Fibroblast of lung (primary cell): ENCODE data around the gene PDGFB. TPM values are rescaled to one million over a fixed set of nuclear protein-coding genes. Genes with fewer than 3 reads are reported as not detected.

Source experiments
- DNase-seq, 2 donors: peaks; one replicate each; pipeline versions ENCODE4 v3.0.0 to v3.0.0-alpha.2; 2010; ENCODE audit warnings: low read depth in 2 of 2
- H2AFZ ChIP-seq: 2 replicates; pipeline ENCODE4 v1.5.1; 2012; ENCODE audit warnings: low read length, control low read depth, inconsistent platforms
- H3K27ac ChIP-seq: 2 replicates; pipeline ENCODE4 v1.5.1; 2011; ENCODE audit warnings: low read length, control low read depth; ENCODE audit not compliant: insufficient read depth
- H3K27me3 ChIP-seq: 2 replicates; pipeline ENCODE4 v1.5.1; 2011; ENCODE audit warnings: mild to moderate bottlenecking, low read length; ENCODE audit not compliant: control insufficient read depth, insufficient read depth
- H3K36me3 ChIP-seq: 2 replicates; pipeline ENCODE4 v1.5.1; 2011; ENCODE audit warnings: low read length; ENCODE audit not compliant: control insufficient read depth, insufficient read depth
- H3K4me1 ChIP-seq: 2 replicates; pipeline ENCODE4 v1.5.1; 2011; ENCODE audit warnings: low read length; ENCODE audit not compliant: control insufficient read depth, insufficient read depth; ENCODE audit errors: extremely low read depth
- H3K4me2 ChIP-seq: 2 replicates; pipeline ENCODE4 v1.5.1; 2011; ENCODE audit warnings: low read length, control low read depth; ENCODE audit not compliant: insufficient read depth; ENCODE audit errors: extremely low read depth
- H3K4me3 ChIP-seq, 4 experiments: fragments of 200-600 bp in 1 of 4; sonication (generic) in 1 of 4; replicated peaks in 1 of 4; 2 replicates each; pipeline ENCODE4 v1.5.1; 2011 to 2016; ENCODE audit warnings: low read length in 4 of 4, low read depth in 3 of 4, mild to moderate bottlenecking in 3 of 4, control low read depth in 2 of 4, inconsistent platforms in 1 of 4, mixed read lengths in 1 of 4; ENCODE audit not compliant: insufficient read depth in 1 of 4; ENCODE audit errors: control extremely low read depth in 1 of 4
- H3K79me2 ChIP-seq: 2 replicates; pipeline ENCODE4 v1.5.1; 2012; ENCODE audit warnings: mild to moderate bottlenecking, low read length, inconsistent platforms; ENCODE audit not compliant: control insufficient read depth, insufficient read depth
- H3K9ac ChIP-seq: 2 replicates; pipeline ENCODE4 v1.5.1; 2011; ENCODE audit warnings: mild to moderate bottlenecking, low read length, control low read depth; ENCODE audit not compliant: insufficient read depth
- H3K9me3 ChIP-seq: 2 replicates; pipeline ENCODE4 v1.5.1; 2012; ENCODE audit warnings: low read depth, low read length; ENCODE audit not compliant: control insufficient read depth, insufficient read depth
- H4K20me1 ChIP-seq: 2 replicates; pipeline ENCODE4 v1.5.1; 2011; ENCODE audit warnings: low read length; ENCODE audit not compliant: control insufficient read depth, insufficient read depth; ENCODE audit errors: extremely low read depth
- EZH2 ChIP-seq: IDR thresholded peaks from 2 replicates; pipeline ENCODE4 v1.5.1; 2012; ENCODE audit warnings: low read length, control low read depth, mild to moderate bottlenecking; ENCODE audit errors: missing control alignments
- polyA plus RNA-seq, 2 donors: library from polyadenylated mRNA; depleted of rRNA in 1 of 2; stranded (reverse) in 1 of 2; unstranded in 1 of 2; fragments of >200 nt; gene quantifications; 2 replicates each; pipeline ENCODE4 v1.2.1, GENCODE V29; 2011 to 2012; ENCODE audit warnings: missing spikeins in 1 of 2
- total RNA-seq: library from RNA; depleted of rRNA; stranded (reverse); fragments of >200 nt; gene quantifications from 2 replicates; pipeline ENCODE4 v1.2.1, GENCODE V29; 2014
- TF ChIP-seq, protein P1 (sequence below), 2 donors: IDR thresholded peaks in 1 of 2; conservative IDR thresholded peaks in 1 of 2; 1 replicate in 1 of 2; 2 replicates in 1 of 2; pipeline ENCODE4 v1.5.1; 2011 to 2012; ENCODE audit warnings: low read length in 2 of 2, control low read depth in 1 of 2, inconsistent platforms in 1 of 2, low read depth in 1 of 2, mild to moderate bottlenecking in 1 of 2

PDGFB gene
- total and polyA plus RNA-seq, 2 donors (not counting 1 experiment from before 2014, with no cell fraction given) = under 0.01 to 0.50 TPM

DNA sequence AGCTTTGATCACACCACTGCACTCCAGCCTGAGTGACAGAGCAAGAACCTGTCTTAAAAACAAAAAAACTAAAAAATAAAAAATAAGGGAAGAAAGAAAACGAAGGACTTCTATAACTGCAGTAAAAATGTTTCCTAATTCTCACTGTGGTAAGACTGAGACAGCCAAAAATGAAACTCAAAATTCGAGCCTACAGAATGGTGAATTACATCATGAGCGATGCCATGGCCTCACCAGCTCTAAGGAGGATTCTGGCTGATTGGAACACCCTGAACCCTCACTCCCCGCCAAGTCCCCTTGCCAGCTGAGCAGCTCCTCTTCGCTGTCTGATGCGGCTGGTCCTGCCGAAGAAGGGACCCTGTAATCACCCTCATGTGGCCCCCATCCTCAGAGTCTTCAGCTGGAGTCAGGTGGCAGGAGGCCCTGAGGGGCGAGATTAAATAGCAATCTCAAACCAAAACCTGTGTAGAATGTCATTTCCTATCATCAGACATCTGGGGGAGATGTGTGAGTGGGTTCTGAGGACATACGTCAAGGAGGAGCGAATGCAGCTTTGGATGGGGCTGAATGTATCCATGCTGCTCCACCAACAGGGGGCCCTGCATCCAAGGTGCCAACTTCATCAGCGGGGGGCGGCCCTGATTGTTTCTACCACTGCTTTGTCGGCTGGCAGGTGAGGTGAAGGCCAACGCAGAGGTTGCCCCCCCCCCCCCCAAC is 29.2 kb downstream of the PDGFB start:
- Histone ChIP-seq H3K36me3 (no peaks in the 10 kb centered on the region), H3K27ac (no peak overlapping the region), H2AFZ (no peak overlapping the region), H3K79me2 (no peaks in the 10 kb centered on the region), H3K9ac (no peak overlapping the region), H4K20me1 (no peaks in the 10 kb centered on the region), H3K9me3 (no peaks in the 10 kb centered on the region), H3K4me2 (no peak overlapping the region), H3K27me3 (no peaks in the 10 kb centered on the region), H3K4me3 (no peak overlapping the region), H3K4me1 (peaks cover 5% of the 10 kb centered on the region)
- TF ChIP-seq, protein P1, sequence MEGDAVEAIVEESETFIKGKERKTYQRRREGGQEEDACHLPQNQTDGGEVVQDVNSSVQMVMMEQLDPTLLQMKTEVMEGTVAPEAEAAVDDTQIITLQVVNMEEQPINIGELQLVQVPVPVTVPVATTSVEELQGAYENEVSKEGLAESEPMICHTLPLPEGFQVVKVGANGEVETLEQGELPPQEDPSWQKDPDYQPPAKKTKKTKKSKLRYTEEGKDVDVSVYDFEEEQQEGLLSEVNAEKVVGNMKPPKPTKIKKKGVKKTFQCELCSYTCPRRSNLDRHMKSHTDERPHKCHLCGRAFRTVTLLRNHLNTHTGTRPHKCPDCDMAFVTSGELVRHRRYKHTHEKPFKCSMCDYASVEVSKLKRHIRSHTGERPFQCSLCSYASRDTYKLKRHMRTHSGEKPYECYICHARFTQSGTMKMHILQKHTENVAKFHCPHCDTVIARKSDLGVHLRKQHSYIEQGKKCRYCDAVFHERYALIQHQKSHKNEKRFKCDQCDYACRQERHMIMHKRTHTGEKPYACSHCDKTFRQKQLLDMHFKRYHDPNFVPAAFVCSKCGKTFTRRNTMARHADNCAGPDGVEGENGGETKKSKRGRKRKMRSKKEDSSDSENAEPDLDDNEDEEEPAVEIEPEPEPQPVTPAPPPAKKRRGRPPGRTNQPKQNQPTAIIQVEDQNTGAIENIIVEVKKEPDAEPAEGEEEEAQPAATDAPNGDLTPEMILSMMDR (conservative IDR thresholded peaks at IDR 0.05 in 1 of 2, IDR thresholded peaks at IDR 0.05 in 1 of 2; ENCODE audit: low read depth in 1 of 2, low read length in 2 of 2) = peak; percentile 19 to 32
- no peak for TF ChIP-seq EZH2
- no peak for DNase-seq

DNA sequence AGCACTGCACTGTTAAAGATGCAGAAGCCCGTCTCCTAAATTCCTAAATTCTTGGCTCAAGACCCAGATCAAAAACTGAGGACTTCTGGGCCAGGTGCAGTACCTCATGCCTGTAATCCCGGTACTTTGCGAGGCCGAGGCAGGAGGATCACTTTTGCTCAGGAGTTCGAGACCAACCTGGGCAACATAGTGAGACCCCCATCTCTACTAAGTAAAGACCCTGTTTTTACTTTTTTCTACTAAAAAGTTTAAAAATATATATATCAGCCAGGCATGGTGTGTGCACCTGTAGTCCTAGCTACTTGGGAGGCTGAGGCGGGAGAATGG is 29.7 kb downstream of the PDGFB start:
- no peak overlapping the region for H3K9ac ChIP-seq
- H3K27ac ChIP-seq = no peak overlapping the region
- no peaks in the 10 kb centered on the region for H3K9me3 ChIP-seq
- H3K36me3 ChIP-seq = no peaks in the 10 kb centered on the region
- H4K20me1 ChIP-seq = no peaks in the 10 kb centered on the region
- no peaks in the 10 kb centered on the region for H3K79me2 ChIP-seq
- H3K27me3 ChIP-seq = no peaks in the 10 kb centered on the region
- TF ChIP-seq, protein P1 (conservative IDR thresholded peaks at IDR 0.05 in 1 of 2, IDR thresholded peaks at IDR 0.05 in 1 of 2; ENCODE audit: low read depth in 1 of 2, low read length in 2 of 2) = no peak
- TF ChIP-seq EZH2 = no peak
- no peak overlapping the region for H2AFZ ChIP-seq
- H3K4me3 ChIP-seq = no peak overlapping the region
- H3K4me2 ChIP-seq = no peak overlapping the region
- H3K4me1 ChIP-seq = peaks cover 5% of the 10 kb centered on the region
- DNase-seq = no peak

DNA sequence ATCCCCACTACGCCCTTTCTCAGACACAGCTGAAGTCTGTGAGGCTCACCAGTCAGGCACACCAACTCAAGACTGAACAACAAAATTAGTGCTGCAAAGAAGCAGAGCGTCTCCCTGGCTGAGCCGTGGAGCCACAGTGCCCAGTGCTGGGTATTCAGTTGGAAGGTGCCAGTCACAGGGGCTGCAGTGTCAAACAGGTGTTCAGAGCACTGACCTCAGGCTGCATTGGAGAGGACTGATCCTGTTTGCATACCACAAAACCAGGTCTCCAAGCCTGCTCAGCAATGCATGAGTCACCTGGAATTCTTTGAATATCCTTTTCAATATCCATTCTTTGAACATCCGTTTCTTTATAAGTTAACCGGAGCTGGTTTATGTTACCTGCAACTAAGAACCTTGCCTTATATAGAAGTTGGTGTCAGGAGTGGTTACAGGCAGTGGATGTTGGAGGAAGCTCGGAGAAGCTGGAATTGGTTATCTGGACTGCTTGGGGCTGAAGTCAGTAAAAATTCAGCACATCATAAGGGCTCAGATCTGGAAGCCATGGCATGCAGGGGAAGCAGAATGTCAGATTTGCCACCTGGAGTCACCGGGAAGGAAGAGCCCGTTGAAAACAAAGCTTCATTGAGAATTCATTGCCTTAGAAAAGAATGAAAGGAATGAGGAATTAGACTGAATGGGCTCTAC is 30.3 kb downstream of the PDGFB start:
- H3K9ac ChIP-seq = no peak overlapping the region

More for the DNA sequence above, 30.3 kb downstream of the PDGFB start:
- H3K79me2 ChIP-seq = no peaks in the 10 kb centered on the region
- peaks cover 5% of the 10 kb centered on the region for H3K4me1 ChIP-seq
- peak in 1 of 2 donors; percentile 67 for DNase-seq
- TF ChIP-seq EZH2 = no peak
- TF ChIP-seq, protein P1 (conservative IDR thresholded peaks at IDR 0.05 in 1 of 2, IDR thresholded peaks at IDR 0.05 in 1 of 2; ENCODE audit: low read depth in 1 of 2, low read length in 2 of 2) = no peak
- H3K9me3 ChIP-seq = no peaks in the 10 kb centered on the region
- no peaks in the 10 kb centered on the region for H4K20me1 ChIP-seq
- no peak overlapping the region for H3K4me3 ChIP-seq
- H3K36me3 ChIP-seq = no peaks in the 10 kb centered on the region
- H3K4me2 ChIP-seq = peak overlapping the region; percentile 25
- H3K27ac ChIP-seq = no peak overlapping the region
- no peaks in the 10 kb centered on the region for H3K27me3 ChIP-seq
- no peak overlapping the region for H2AFZ ChIP-seq
